Measurements from ENCODE around the gene EHF. TPM values are rescaled to one million over a fixed set of nuclear protein-coding genes. Genes with fewer than 3 reads are reported as not detected.

EHF gene
- total and polyA plus RNA-seq, 2 donors (not counting 1 experiment from before 2014, with no cell fraction given) = 0.51 TPM; not detected in 1

DNA sequence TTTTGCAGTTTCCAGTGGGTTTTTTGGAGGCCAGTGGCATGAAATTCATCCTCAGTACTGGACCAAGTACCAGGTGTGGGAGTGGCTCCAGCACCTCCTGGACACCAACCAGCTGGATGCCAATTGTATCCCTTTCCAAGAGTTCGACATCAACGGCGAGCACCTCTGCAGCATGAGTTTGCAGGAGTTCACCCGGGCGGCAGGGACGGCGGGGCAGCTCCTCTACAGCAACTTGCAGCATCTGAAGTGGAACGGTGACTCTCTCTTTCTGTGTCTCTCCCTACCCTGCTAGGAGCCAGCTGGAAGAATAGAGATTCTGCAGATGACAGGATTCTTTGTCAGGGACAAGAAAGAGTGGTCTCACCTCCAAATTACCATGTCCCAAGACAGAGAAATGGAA lies 25.5 kb downstream of the EHF start:
- peaks cover 5% of the 10 kb centered on the region for H3K4me1 ChIP-seq (ENCODE audit: control insufficient read depth, extremely low read depth, insufficient read depth, low read length)
- no peaks in the 10 kb centered on the region for H3K27me3 ChIP-seq (ENCODE audit: control insufficient read depth, insufficient read depth, low read length)
- H3K27ac ChIP-seq (ENCODE audit: insufficient read depth, low read length) = no peak overlapping the region
- no peak overlapping the region for H2AFZ ChIP-seq (ENCODE audit: low read length)
- no peaks in the 10 kb centered on the region for H3K9me3 ChIP-seq (ENCODE audit: control insufficient read depth, insufficient read depth, low read depth, low read length)
- H3K36me3 ChIP-seq (ENCODE audit: control insufficient read depth, insufficient read depth, low read length) = no peaks in the 10 kb centered on the region
- no peak overlapping the region for H3K9ac ChIP-seq (ENCODE audit: insufficient read depth, low read length)
- no peak overlapping the region for H3K4me2 ChIP-seq (ENCODE audit: extremely low read depth, insufficient read depth, low read length)
- DNase-seq (ENCODE audit: low read depth in 2 of 2) = no peak
- H3K4me3 ChIP-seq (replicated peaks in 1 of 4; ENCODE audit: control extremely low read depth in 1 of 4, insufficient read depth in 1 of 4, low read depth in 3 of 4, low read length in 4 of 4) = no peak overlapping the region
- TF ChIP-seq, protein P1, sequence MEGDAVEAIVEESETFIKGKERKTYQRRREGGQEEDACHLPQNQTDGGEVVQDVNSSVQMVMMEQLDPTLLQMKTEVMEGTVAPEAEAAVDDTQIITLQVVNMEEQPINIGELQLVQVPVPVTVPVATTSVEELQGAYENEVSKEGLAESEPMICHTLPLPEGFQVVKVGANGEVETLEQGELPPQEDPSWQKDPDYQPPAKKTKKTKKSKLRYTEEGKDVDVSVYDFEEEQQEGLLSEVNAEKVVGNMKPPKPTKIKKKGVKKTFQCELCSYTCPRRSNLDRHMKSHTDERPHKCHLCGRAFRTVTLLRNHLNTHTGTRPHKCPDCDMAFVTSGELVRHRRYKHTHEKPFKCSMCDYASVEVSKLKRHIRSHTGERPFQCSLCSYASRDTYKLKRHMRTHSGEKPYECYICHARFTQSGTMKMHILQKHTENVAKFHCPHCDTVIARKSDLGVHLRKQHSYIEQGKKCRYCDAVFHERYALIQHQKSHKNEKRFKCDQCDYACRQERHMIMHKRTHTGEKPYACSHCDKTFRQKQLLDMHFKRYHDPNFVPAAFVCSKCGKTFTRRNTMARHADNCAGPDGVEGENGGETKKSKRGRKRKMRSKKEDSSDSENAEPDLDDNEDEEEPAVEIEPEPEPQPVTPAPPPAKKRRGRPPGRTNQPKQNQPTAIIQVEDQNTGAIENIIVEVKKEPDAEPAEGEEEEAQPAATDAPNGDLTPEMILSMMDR (conservative IDR thresholded peaks at IDR 0.05 in 1 of 2, IDR thresholded peaks at IDR 0.05 in 1 of 2; ENCODE audit: low read depth in 1 of 2, low read length in 2 of 2) = no peak
- no peak for TF ChIP-seq EZH2 (IDR thresholded peaks at IDR 0.05; ENCODE audit: low read length, missing control alignments)
- H3K79me2 ChIP-seq (ENCODE audit: control insufficient read depth, insufficient read depth, low read length) = no peaks in the 10 kb centered on the region
- no peaks in the 10 kb centered on the region for H4K20me1 ChIP-seq (ENCODE audit: control insufficient read depth, extremely low read depth, insufficient read depth, low read length)

DNA sequence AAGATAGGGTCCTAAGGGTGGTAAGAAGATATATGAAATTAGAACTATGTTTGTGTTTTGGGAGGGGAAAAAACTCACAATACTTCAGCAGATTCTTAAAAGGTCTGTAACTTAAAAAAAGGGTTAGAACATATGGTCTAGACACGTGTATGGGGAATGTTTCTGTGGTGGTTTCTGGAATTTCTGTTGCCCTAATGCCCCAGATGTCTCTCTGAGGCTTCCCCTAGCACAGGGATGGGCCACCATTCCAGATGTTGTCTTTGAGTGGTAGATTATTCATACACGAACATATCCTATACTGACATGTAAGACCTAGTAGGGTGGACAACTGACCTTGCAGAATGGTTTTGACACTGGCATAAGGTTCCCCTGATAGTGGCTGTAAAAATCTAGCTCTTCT lies 26.2 kb downstream of the EHF start:
- Histone ChIP-seq H3K79me2 (ENCODE audit: control insufficient read depth, insufficient read depth, low read length) (no peaks in the 10 kb centered on the region), H3K27ac (ENCODE audit: insufficient read depth, low read length) (no peak overlapping the region), H3K4me1 (ENCODE audit: control insufficient read depth, extremely low read depth, insufficient read depth, low read length) (peaks cover 5% of the 10 kb centered on the region), H4K20me1 (ENCODE audit: control insufficient read depth, extremely low read depth, insufficient read depth, low read length) (no peaks in the 10 kb centered on the region), H3K36me3 (ENCODE audit: control insufficient read depth, insufficient read depth, low read length) (no peaks in the 10 kb centered on the region), H2AFZ (ENCODE audit: low read length) (no peak overlapping the region), H3K9ac (ENCODE audit: insufficient read depth, low read length) (no peak overlapping the region), H3K4me3 (replicated peaks in 1 of 4; ENCODE audit: control extremely low read depth in 1 of 4, insufficient read depth in 1 of 4, low read depth in 3 of 4, low read length in 4 of 4) (no peak overlapping the region), H3K9me3 (ENCODE audit: control insufficient read depth, insufficient read depth, low read depth, low read length) (no peaks in the 10 kb centered on the region), H3K4me2 (ENCODE audit: extremely low read depth, insufficient read depth, low read length) (no peak overlapping the region), H3K27me3 (ENCODE audit: control insufficient read depth, insufficient read depth, low read length) (no peaks in the 10 kb centered on the region)
- TF ChIP-seq, protein P1 (conservative IDR thresholded peaks at IDR 0.05 in 1 of 2, IDR thresholded peaks at IDR 0.05 in 1 of 2; ENCODE audit: low read depth in 1 of 2, low read length in 2 of 2) = no peak
- no peak for TF ChIP-seq EZH2 (IDR thresholded peaks at IDR 0.05; ENCODE audit: low read length, missing control alignments)
- DNase-seq (ENCODE audit: low read depth in 2 of 2) = peak in 1 of 2 donors; percentile 27

DNA sequence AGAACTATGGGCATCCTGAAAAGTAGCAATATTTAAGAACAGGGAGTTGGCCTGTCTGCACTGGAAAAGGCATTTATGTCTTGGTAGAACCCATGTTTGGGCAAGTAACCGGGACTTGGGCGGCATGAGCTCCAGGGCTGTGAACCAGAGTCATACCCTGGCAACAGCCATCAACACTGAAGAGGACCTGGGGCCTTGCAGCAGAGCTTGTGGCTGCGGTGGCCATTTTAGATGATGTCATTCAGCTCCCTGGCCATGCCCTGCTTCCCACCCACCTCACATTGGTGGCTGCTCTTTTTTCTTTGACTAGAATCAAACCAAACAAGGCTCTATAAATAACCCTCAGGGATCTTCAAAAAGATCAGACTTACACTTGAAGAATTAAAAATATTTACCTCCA lies 26.6 kb downstream of the EHF start:
- H3K27ac ChIP-seq (ENCODE audit: insufficient read depth, low read length) = no peak overlapping the region
- DNase-seq (ENCODE audit: low read depth in 2 of 2) = peak in 1 of 2 donors; percentile 29
- H3K36me3 ChIP-seq (ENCODE audit: control insufficient read depth, insufficient read depth, low read length) = no peaks in the 10 kb centered on the region
- H4K20me1 ChIP-seq (ENCODE audit: control insufficient read depth, extremely low read depth, insufficient read depth, low read length) = no peaks in the 10 kb centered on the region
- H3K4me2 ChIP-seq (ENCODE audit: extremely low read depth, insufficient read depth, low read length) = no peak overlapping the region
- H3K9me3 ChIP-seq (ENCODE audit: control insufficient read depth, insufficient read depth, low read depth, low read length) = no peaks in the 10 kb centered on the region
- H3K4me3 ChIP-seq (replicated peaks in 1 of 4; ENCODE audit: control extremely low read depth in 1 of 4, insufficient read depth in 1 of 4, low read depth in 3 of 4, low read length in 4 of 4) = no peak overlapping the region
- no peak overlapping the region for H3K9ac ChIP-seq (ENCODE audit: insufficient read depth, low read length)
- no peaks in the 10 kb centered on the region for H3K79me2 ChIP-seq (ENCODE audit: control insufficient read depth, insufficient read depth, low read length)
- H2AFZ ChIP-seq (ENCODE audit: low read length) = no peak overlapping the region
- H3K27me3 ChIP-seq (ENCODE audit: control insufficient read depth, insufficient read depth, low read length) = no peaks in the 10 kb centered on the region
- TF ChIP-seq, protein P1 (conservative IDR thresholded peaks at IDR 0.05 in 1 of 2, IDR thresholded peaks at IDR 0.05 in 1 of 2; ENCODE audit: low read depth in 1 of 2, low read length in 2 of 2) = no peak
- no peak for TF ChIP-seq EZH2 (IDR thresholded peaks at IDR 0.05; ENCODE audit: low read length, missing control alignments)
- H3K4me1 ChIP-seq (ENCODE audit: control insufficient read depth, extremely low read depth, insufficient read depth, low read length) = peaks cover 5% of the 10 kb centered on the region

Measured in fibroblast of lung (primary cell).